EH (cell line): ENCODE data around the gene LIPN.

Source experiments
- DNase-seq: peaks from one replicate; pipeline ENCODE4 v3.0.0-alpha.2; 2015; ENCODE audit warnings: low read depth

The LIPN gene

GRCh38 chr10:88786032-88786770, 26.4 kb downstream of the LIPN start:
- DNase-seq, result no peak

- no peak for DNase-seq
Measured at GRCh38 chr10:88787463-88787862, 27.6 kb downstream of the LIPN start.

GRCh38 chr10:88788924-88789323, 29.1 kb downstream of the LIPN start:
- DNase-seq, result no peak

- DNase-seq, result peak; percentile 44
Measured at GRCh38 chr10:88791924-88792323, 32.1 kb downstream of the LIPN start.

GRCh38 chr10:88792661-88793060, 32.8 kb downstream of the LIPN start:
- peak; percentile 38 for DNase-seq

GRCh38 chr10:88793712-88794299, 34.0 kb downstream of the LIPN start:
- peak; percentile 64 for DNase-seq

GRCh38 chr10:88794731-88795130, 34.9 kb downstream of the LIPN start:
- DNase-seq, result peak; percentile 31

- DNase-seq, result peak; percentile 70
Measured at GRCh38 chr10:88800152-88801125, 40.6 kb downstream of the LIPN start.

- DNase-seq, result no peak
Measured at GRCh38 chr10:88802523-88803285, 42.9 kb downstream of the LIPN start, which contains the start of gene LIPM. Gene LIPM, plus strand, starts transcription at chr10:88802730. Its CDS starts 167 bp downstream, at chr10:88802897.

- no peak for DNase-seq
Measured at GRCh38 chr10:88803641-88804040, 43.8 kb downstream of the LIPN start.

GRCh38 chr10:88804083-88804812, 44.4 kb downstream of the LIPN start:
- DNase-seq, result no peak

- DNase-seq, result peak; percentile 26
Measured at GRCh38 chr10:88805361-88805760, 45.5 kb downstream of the LIPN start.

GRCh38 chr10:88805924-88806323, 46.1 kb downstream of the LIPN start:
- no peak for DNase-seq

GRCh38 chr10:88809621-88810020, 49.8 kb downstream of the LIPN start:
- DNase-seq, result no peak

GRCh38 chr10:88810196-88810961, 50.6 kb downstream of the LIPN start:
- peak; percentile 65 for DNase-seq

- no peak for DNase-seq
Measured at GRCh38 chr10:88813200-88813599, 53.4 kb downstream of the LIPN start.

GRCh38 chr10:88819290-88819689, 59.5 kb downstream of the LIPN start:
- peak; percentile 34 for DNase-seq

- peak; percentile 78 for DNase-seq
Measured at GRCh38 chr10:88820748-88821401, 61.1 kb downstream of the LIPN start.

GRCh38 chr10:88826388-88826787, 66.6 kb downstream of the LIPN start:
- no peak for DNase-seq

GRCh38 chr10:88827671-88828070, 67.9 kb downstream of the LIPN start:
- no peak for DNase-seq
